Measurements from ENCODE around the gene ECHDC1. TPM values are rescaled to one million over a fixed set of nuclear protein-coding genes. Genes with fewer than 3 reads are reported as not detected.
"Not testable (repeated sequence)": the region's sequence is repeated elsewhere in the genome, so short reads cannot be mapped to it uniquely, and the experiment has no call there.

Gene ECHDC1
- total RNA-seq, 1 experiment from 2014 or later = 154 TPM

- DNase-seq (ENCODE audit: low read depth) = peak; percentile 12
Measured at GRCh38 chr6:127342296-127342945, 988 bp downstream of the ECHDC1 start.

GRCh38 chr6:127341471-127342202, 1.8 kb downstream of the ECHDC1 start:
- DNase-seq (ENCODE audit: low read depth) = no peak

- DNase-seq (ENCODE audit: low read depth) = no peak
Measured at GRCh38 chr6:127340171-127340570, 3.2 kb downstream of the ECHDC1 start.

- DNase-seq (ENCODE audit: low read depth) = no peak
Measured at GRCh38 chr6:127338936-127339335, 4.5 kb downstream of the ECHDC1 start.

- DNase-seq (ENCODE audit: low read depth) = no peak
Measured at GRCh38 chr6:127332383-127332961, 10.9 kb downstream of the ECHDC1 start.

- DNase-seq (ENCODE audit: low read depth) = not testable (repeated sequence)
Measured at GRCh38 chr6:127331256-127331655, 12.2 kb downstream of the ECHDC1 start.

GRCh38 chr6:127328043-127328609, 15.3 kb downstream of the ECHDC1 start:
- peak; percentile 28 for DNase-seq (ENCODE audit: low read depth)

- DNase-seq (ENCODE audit: low read depth) = no peak
Measured at GRCh38 chr6:127319686-127320085, 23.7 kb downstream of the ECHDC1 start.

- DNase-seq (ENCODE audit: low read depth) = no peak
Measured at GRCh38 chr6:127317388-127318128, 25.9 kb downstream of the ECHDC1 start.

- no peak for DNase-seq (ENCODE audit: low read depth)
Measured at GRCh38 chr6:127305741-127306140, 37.7 kb downstream of the ECHDC1 start.

- no peak for DNase-seq (ENCODE audit: low read depth)
Measured at GRCh38 chr6:127303917-127304316, 39.5 kb downstream of the ECHDC1 start.

- DNase-seq (ENCODE audit: low read depth) = peak; percentile 17
Measured at GRCh38 chr6:127302728-127303660, 40.4 kb downstream of the ECHDC1 start.

GRCh38 chr6:127301199-127301700, 42.2 kb downstream of the ECHDC1 start:
- no peak for DNase-seq (ENCODE audit: low read depth)

GRCh38 chr6:127300411-127300810, 43.0 kb downstream of the ECHDC1 start:
- DNase-seq (ENCODE audit: low read depth) = peak; percentile 19

- no peak for DNase-seq (ENCODE audit: low read depth)
Measured at GRCh38 chr6:127299522-127300240, 43.7 kb downstream of the ECHDC1 start.

- DNase-seq (ENCODE audit: low read depth) = no peak
Measured at GRCh38 chr6:127298475-127298874, 44.9 kb downstream of the ECHDC1 start.

GRCh38 chr6:127297502-127298070, 45.8 kb downstream of the ECHDC1 start:
- DNase-seq (ENCODE audit: low read depth) = no peak

GRCh38 chr6:127291495-127291894, 51.9 kb downstream of the ECHDC1 start:
- no peak for DNase-seq (ENCODE audit: low read depth)

All from Daoy (cell line).